ENCODE measurements around the gene KIRREL3. TPM values are rescaled to one million over a fixed set of nuclear protein-coding genes. Genes with fewer than 3 reads are reported as not detected.

KIRREL3 gene
- total and polyA plus RNA-seq, 9 of the 15 experiments (the other 6 are each of a cell fraction or from before 2014, with no cell fraction given), result 0.04 to 0.10 TPM; not detected in 7

- no peak for TF ChIP-seq FOXP4 (CRISPR knock-in tag; IDR thresholded peaks at IDR 0.05; ENCODE audit: borderline replicate concordance)
- no peak for TF ChIP-seq ZNF280B (CRISPR knock-in tag; IDR thresholded peaks at IDR 0.05)
Observed at GRCh38 chr11:126403658-126404057, 596.9 kb downstream of the KIRREL3 start (continued).

GRCh38 chr11:126403022-126403581, 597.5 kb downstream of the KIRREL3 start:
- no peak overlapping the region for H2AFZ ChIP-seq (ENCODE audit: low read depth, low read length)
- H3K4me1 ChIP-seq (replicated peaks in 1 of 2; ENCODE audit: control insufficient read depth in 2 of 2, insufficient read depth in 2 of 2, low read length in 2 of 2), result no peaks in the 10 kb centered on the region
- no peaks in the 10 kb centered on the region for H3K79me2 ChIP-seq (ENCODE audit: control insufficient read depth, insufficient read depth, low read length)
- DNase-seq (ENCODE audit: extremely low read depth in 1 of 4, low spot score in 3 of 4) (no peak), FAIRE-seq (no peak), ATAC-seq (no peak)
- no peaks in the 10 kb centered on the region for H3K9me3 ChIP-seq (replicated peaks; ENCODE audit: control insufficient read depth, insufficient read depth, low read depth, low read length)
- H3K9ac ChIP-seq (ENCODE audit: insufficient read depth in 1 of 2, low read depth in 2 of 2, low read length in 2 of 2), result no peak overlapping the region
- no TSS peak for BruUV-seq (replicated peaks)
- 69% methylated on average over 15 of the region's 15 CpGs for WGBS (ENCODE audit: insufficient coverage, low coverage, missing lambda C conversion rate)
- peaks cover 2% of the 10 kb centered on the region; the same call in 2 of the 3 replicates for H3K36me3 ChIP-seq (ENCODE audit: control insufficient read depth, insufficient read depth, low read length)
- no peak overlapping the region for H3K27ac ChIP-seq (ENCODE audit: extremely low read depth, low read depth, low read length)
- H3K9me1 ChIP-seq (ENCODE audit: control insufficient read depth, insufficient read depth, low read length), result no peaks in the 10 kb centered on the region
- no peak overlapping the region for H3K4me2 ChIP-seq (ENCODE audit: insufficient read depth, low read length)
- ChIA-PET CTCF (ENCODE audit: low intra/inter-chr PET ratio) (no interaction called here), POLR2A (interaction anchor here (0.7 kb wide), 1 partner anchor 42 kb away, joined by 3 read pairs; no protein-coding TSS in a partner anchor)
- no peak overlapping the region for H3K4me3 ChIP-seq
- H3K27me3 ChIP-seq (ENCODE audit: control insufficient read depth in 2 of 2, insufficient read depth in 2 of 2, low read length in 2 of 2), result no peaks in the 10 kb centered on the region
- intact Hi-C loops (cut with micrococcal nuclease) (no loop called here), in situ Hi-C loops (cut with MboI) (loop anchor here (25.0 kb wide), 1 partner anchor 91 kb away; the partner anchor contains the start of gene DCPS)
- H4K20me1 ChIP-seq (replicated peaks; ENCODE audit: control insufficient read depth, insufficient read depth, low read length), result peaks cover 18% of the 10 kb centered on the region; the same call in 1 of the 2 replicates
- TF ChIP-seq ZKSCAN8 (CRISPR knock-in tag; IDR thresholded peaks at IDR 0.05) (no peak), ZFP30 (CRISPR knock-in tag; IDR thresholded peaks at IDR 0.05; ENCODE audit: borderline replicate concordance) (no peak), HBP1 (CRISPR knock-in tag; IDR thresholded peaks at IDR 0.05) (no peak), BRF1 (IDR thresholded peaks at IDR 0.05; ENCODE audit: borderline replicate concordance, extremely low read depth, insufficient read length) (no peak), ZBTB11 (CRISPR knock-in tag; IDR thresholded peaks at IDR 0.05) (no peak), ZNF217 (CRISPR knock-in tag; IDR thresholded peaks at IDR 0.05) (no peak), PHF21A (IDR thresholded peaks at IDR 0.05; ENCODE audit: borderline replicate concordance, low read depth) (no peak), NCOA1 (IDR thresholded peaks at IDR 0.05; ENCODE audit: low read depth) (no peak), MEF2D (tag; conservative IDR thresholded peaks at IDR 0.05; ENCODE audit: low read depth) (no peak)

All from K562 (cell line).